Heart left ventricle (tissue), 16 donors: ENCODE data around the gene WDSUB1. TPM values are rescaled to one million over a fixed set of nuclear protein-coding genes. Genes with fewer than 3 reads are reported as not detected.
A peak's percentile ranks its signal among the peaks of the same experiment; 100 is the strongest.

ENCODE experiments used
- ATAC-seq, 4 donors: fragments of 200-7000 bp; cut with Tn5 transposase; one replicate each; pipeline ENCODE4 v1.9.1; 2020 to 2022; ENCODE audit warnings: moderate library complexity in 4 of 4, mild to moderate bottlenecking in 3 of 4, moderate number of reproducible peaks in 1 of 4
- DNase-seq, 5 donors: peaks; one replicate each; pipeline ENCODE4 v3.0.0-alpha.2; 2020
- H3K27ac ChIP-seq, 12 donors: fragments of 200-600 bp; sonication (generic) in 4 of 12; one replicate each; pipeline versions ENCODE4 v1.5.0 to v1.8.0; 2016 to 2022; ENCODE audit warnings: mild to moderate bottlenecking in 2 of 12
- H3K27me3 ChIP-seq, 9 donors: fragments of 200-600 bp; sonication (generic) in 2 of 9; one replicate each; pipeline versions ENCODE4 v1.5.1 to v1.8.0; 2016 to 2022; ENCODE audit warnings: mild to moderate bottlenecking in 3 of 9
- H3K36me3 ChIP-seq, 9 donors: fragments of 200-600 bp; sonication (generic) in 2 of 9; one replicate each; pipeline versions ENCODE4 v1.5.0 to v1.8.0; 2018 to 2022; ENCODE audit warnings: mild to moderate bottlenecking in 2 of 9
- H3K4me1 ChIP-seq, 12 donors: fragments of 200-600 bp; sonication (generic) in 4 of 12; one replicate each; pipeline versions ENCODE4 v1.5.0 to v1.8.0; 2016 to 2022; ENCODE audit warnings: mild to moderate bottlenecking in 3 of 12
- H3K4me3 ChIP-seq, 12 donors: fragments of 200-600 bp; sonication (generic) in 4 of 12; one replicate each; pipeline versions ENCODE4 v1.5.0 to v1.8.0; 2017 to 2022; ENCODE audit warnings: mild to moderate bottlenecking in 9 of 12, moderate library complexity in 4 of 12
- H3K9me3 ChIP-seq, 12 donors: fragments of 200-600 bp; sonication (generic) in 4 of 12; one replicate each; pipeline versions ENCODE4 v1.5.0 to v1.8.0; 2016 to 2022; ENCODE audit warnings: mild to moderate bottlenecking in 1 of 12
- POLR2A ChIP-seq, 2 donors: fragments of 450-650 bp; IDR thresholded peaks; one replicate each; pipeline ENCODE4 v1.6.1; 2017; ENCODE audit warnings: antibody characterized with exemption in 2 of 2, mild to moderate bottlenecking in 2 of 2, moderate library complexity in 2 of 2
- WGBS, 4 donors: extraction: QIAGEN DNeasy Blood & Tissue Kit in 2 of 4; methylation state at CpG; one replicate each; pipeline versions ENCODE4 v1.1.5 to v1.1.7; 2013 to 2018; 5-methylcytosine and 5-hydroxymethylcytosine counted together
- intact Hi-C, 10 donors: fragments of 100-400 bp; cut with DNase I; formaldehyde crosslinking; loops; one replicate each; pipeline versions ENCODE4 v1.11.1 to v1.14.2; 2022
- microRNA-seq, 4 donors: library from miRNA; unstranded; fragments of <30 nt; microRNA quantifications; one replicate each; pipeline versions ENCODE4 to v1.2.0, GENCODE V29; 2017 to 2020
- polyA plus RNA-seq, 2 donors: library from polyadenylated mRNA; stranded (reverse); fragments of 200-250 nt; gene quantifications; one replicate each; pipeline ENCODE4 v1.2.3, GENCODE V29; 2013
- total RNA-seq, 9 donors: library from RNA; depleted of rRNA in 2 of 9; stranded (reverse); fragments of >200 nt in 2 of 9; fragmentation: NEBNext Ultra II Directional in 3 of 9; extraction: Animal tissue kit (Norgen Biotek cat#: 25700) in 3 of 9; gene quantifications; one replicate each; pipeline versions ENCODE4 v1.1.0 to v1.2.4, GENCODE V29; 2016 to 2023
- TF ChIP-seq, protein P1 (sequence below), 12 donors: fragments of 200-600 bp; sonication (generic) in 4 of 12; IDR thresholded peaks; one replicate each; pipeline versions ENCODE4 v1.5.0 to v1.8.0; 2018 to 2022; ENCODE audit warnings: antibody characterized with exemption in 12 of 12, mild to moderate bottlenecking in 5 of 12
- donor health status: ischemic (EF 13 %, LVEDD 7.1; RV severe dilation, severe dysfunction).
- donor health status: healthy with polysubstance abuse.
- donor health status: DM: no; HTN: yes; CAD: no.
- donor health status: DM: no; HTN: no; CAD: no.
- donor health status: ischemic (EF 25% LVEDD 6.9; RV normal size, moderate dysfunction).
- donor health status: ischemic (EF 25% LVEDD 5.7; RV mildly dilated, moderate dysfunction).
- donor health status: healthy.
- donor health status: DM: yes; HTN: yes; CAD: no.
- donor health status: ischemic (EF 35%, LVEDD 5.7; RV mildly dilated, moderate dysfunction).
- donor health status: nonischemic (EF 11% LVEDD 7.7; RV severe dilation, severe dysfunction).
- donor health status: DM: yes; HTN: yes; CAD: no.
- donor health status: PGD.
- donor health status: ischemic (EF 29% LVEDD 5.4; RV normal size, mild dysfunction).
- donor health status: nonischemic (EF 23%, LVEDD 6.1; RV moderate dilation, normal function).

The WDSUB1 gene
- total and polyA plus RNA-seq, 11 donors, result 5.1 to 12.4 (median 8.0) TPM

DNA sequence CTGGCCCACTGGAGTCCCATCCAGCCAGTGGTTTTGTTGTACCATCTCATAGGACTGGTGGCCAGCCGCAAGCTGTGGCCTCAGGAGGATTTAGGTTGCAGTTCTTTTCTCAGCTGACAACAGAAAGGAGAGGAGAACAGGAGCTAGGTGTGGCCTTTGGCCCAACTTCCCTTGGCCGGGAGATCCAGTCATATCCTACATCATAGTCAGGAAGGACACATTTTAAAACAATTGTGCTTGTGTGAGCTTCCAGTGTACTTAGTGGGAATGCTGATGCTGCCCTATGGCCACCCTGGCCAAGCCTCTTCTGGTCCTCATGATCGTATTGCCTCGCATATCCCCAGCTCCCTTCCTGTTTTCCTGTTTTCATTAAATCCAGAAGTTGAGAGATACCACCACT, 98.1 kb downstream of the WDSUB1 start:
- Histone ChIP-seq H3K36me3 (peaks cover 0 to 73% (median 21%) of the 10 kb centered on the region in 9 donors), H3K27me3 (no peaks in the 10 kb centered on the region), H3K27ac (peak overlapping the region; percentile 41 to 76 (median 61)), H3K4me3 (no peak overlapping the region), H3K4me1 (peaks cover 0 to 42% (median 18%) of the 10 kb centered on the region in 12 donors), H3K9me3 (no peaks in the 10 kb centered on the region)
- peak; percentile 34 to 84 (median 46) for ATAC-seq
- DNase-seq, result peak in 2 of 5 donors; percentile 29 to 47
- WGBS, 4 donors, result 51 to 75% (median 71%) methylated on average over 4 of the region's 4 CpGs
- intact Hi-C loops, result loop anchor here in 4 of 10 donors (5.0 to 10.0 kb wide), 3 partner anchors 144 to 286 kb away; no protein-coding TSS in a partner anchor
- TF ChIP-seq POLR2A (IDR thresholded peaks at IDR 0.05), result no peak
- TF ChIP-seq, protein P1, sequence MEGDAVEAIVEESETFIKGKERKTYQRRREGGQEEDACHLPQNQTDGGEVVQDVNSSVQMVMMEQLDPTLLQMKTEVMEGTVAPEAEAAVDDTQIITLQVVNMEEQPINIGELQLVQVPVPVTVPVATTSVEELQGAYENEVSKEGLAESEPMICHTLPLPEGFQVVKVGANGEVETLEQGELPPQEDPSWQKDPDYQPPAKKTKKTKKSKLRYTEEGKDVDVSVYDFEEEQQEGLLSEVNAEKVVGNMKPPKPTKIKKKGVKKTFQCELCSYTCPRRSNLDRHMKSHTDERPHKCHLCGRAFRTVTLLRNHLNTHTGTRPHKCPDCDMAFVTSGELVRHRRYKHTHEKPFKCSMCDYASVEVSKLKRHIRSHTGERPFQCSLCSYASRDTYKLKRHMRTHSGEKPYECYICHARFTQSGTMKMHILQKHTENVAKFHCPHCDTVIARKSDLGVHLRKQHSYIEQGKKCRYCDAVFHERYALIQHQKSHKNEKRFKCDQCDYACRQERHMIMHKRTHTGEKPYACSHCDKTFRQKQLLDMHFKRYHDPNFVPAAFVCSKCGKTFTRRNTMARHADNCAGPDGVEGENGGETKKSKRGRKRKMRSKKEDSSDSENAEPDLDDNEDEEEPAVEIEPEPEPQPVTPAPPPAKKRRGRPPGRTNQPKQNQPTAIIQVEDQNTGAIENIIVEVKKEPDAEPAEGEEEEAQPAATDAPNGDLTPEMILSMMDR (IDR thresholded peaks at IDR 0.05), result no peak

DNA sequence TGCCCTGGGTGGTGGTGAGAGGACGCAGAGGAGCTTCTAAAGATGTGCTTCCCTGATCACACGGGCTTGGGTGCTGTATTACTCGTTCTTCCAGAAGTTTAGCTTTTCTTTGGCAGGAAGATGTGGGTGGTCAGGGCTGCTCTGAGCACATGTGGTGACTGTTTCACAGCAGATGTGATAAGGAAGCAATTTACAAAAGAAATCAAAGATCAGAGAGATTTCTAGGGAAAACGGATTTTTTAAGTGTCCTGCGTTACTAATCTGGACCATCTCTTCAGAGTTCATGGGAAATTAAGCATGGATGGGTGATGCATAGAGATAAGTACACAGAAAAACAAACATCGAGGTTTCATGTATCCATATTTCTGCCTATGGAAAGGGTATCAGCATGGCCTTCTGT, 99.4 kb downstream of the WDSUB1 start:
- peak overlapping the region in 3 of 12 donors; percentile 30 to 70 (median 58) for H3K27ac ChIP-seq
- ATAC-seq (no peak), DNase-seq (no peak)
- intact Hi-C loops, result loop anchor here in 4 of 10 donors (5.0 to 10.0 kb wide), 3 partner anchors 142 to 285 kb away; no protein-coding TSS in a partner anchor
- TF ChIP-seq, protein P1 (IDR thresholded peaks at IDR 0.05), result no peak
- no peak for TF ChIP-seq POLR2A (IDR thresholded peaks at IDR 0.05)
- peaks cover 3 to 53% (median 25%) of the 10 kb centered on the region in 12 donors for H3K4me1 ChIP-seq
- H3K36me3 ChIP-seq, result peaks cover 0 to 77% (median 21%) of the 10 kb centered on the region in 9 donors
- WGBS, 4 donors, result 39 to 61% (median 45%) methylated on average over 6 of the region's 6 CpGs
- H3K27me3 ChIP-seq, result no peaks in the 10 kb centered on the region
- no peaks in the 10 kb centered on the region for H3K9me3 ChIP-seq
- H3K4me3 ChIP-seq, result no peak overlapping the region

DNA sequence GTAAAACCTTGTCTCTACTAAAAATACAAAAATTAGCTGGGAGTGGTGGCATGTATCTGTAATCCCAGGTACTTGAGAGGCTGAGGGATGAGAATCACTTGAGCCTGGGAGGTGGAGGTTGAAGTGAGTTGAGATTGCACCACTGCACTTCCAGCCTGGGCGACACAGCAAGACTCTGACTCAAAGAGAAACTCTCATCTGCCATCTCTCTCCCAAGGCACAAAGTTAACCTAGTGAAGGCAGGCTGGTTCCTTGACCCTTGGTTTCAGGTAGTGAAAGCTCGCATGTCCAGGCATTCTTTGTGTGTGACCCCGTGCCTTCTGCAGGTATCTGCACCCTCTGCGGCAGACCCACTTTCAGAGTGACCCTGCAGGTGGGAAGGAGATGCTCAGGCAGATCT, 100.0 kb downstream of the WDSUB1 start:
- Histone ChIP-seq H3K27me3 (no peaks in the 10 kb centered on the region), H3K4me3 (no peak overlapping the region), H3K36me3 (peaks cover 0 to 81% (median 21%) of the 10 kb centered on the region in 9 donors), H3K9me3 (no peaks in the 10 kb centered on the region), H3K4me1 (peaks cover 3 to 56% (median 25%) of the 10 kb centered on the region in 12 donors), H3K27ac (peak overlapping the region in 1 of 12 donors; percentile 30)
- no peak for ATAC-seq
- 84 to 96% (median 94%) methylated on average over 3 to 4 of the region's 4 CpGs for WGBS, 4 donors
- no peak for TF ChIP-seq POLR2A (IDR thresholded peaks at IDR 0.05)
- TF ChIP-seq, protein P1 (IDR thresholded peaks at IDR 0.05), result no peak
- intact Hi-C loops, result loop anchor here in 4 of 10 donors (5.0 to 10.0 kb wide), 3 partner anchors 142 to 284 kb away; no protein-coding TSS in a partner anchor
- DNase-seq, result no peak

Small RNA genes lying within 50 kb of the gene (microRNA-seq; reads per million reads assigned to microRNA genes)
- gene MIR6888, result 0 to 0.60 (median 0) reads per million in 4 donors
